Liver (tissue), 9 donors: ENCODE data around the gene LIMS1. TPM values are rescaled to one million over a fixed set of nuclear protein-coding genes. Genes with fewer than 3 reads are reported as not detected.
"Not testable (repeated sequence)": the region's sequence is repeated elsewhere in the genome, so short reads cannot be mapped to it uniquely, and the experiment has no call there.

ENCODE experiments used
- DNase-seq: peaks from one replicate; pipeline ENCODE4 v3.0.0-alpha.2; 2017; ENCODE audit warnings: low spot score
- H3K27ac ChIP-seq, 2 donors: one replicate each; pipeline ENCODE4 v1.7.0; 2013; ENCODE audit warnings: inconsistent platforms in 2 of 2, low read length in 2 of 2, control low read depth in 1 of 2, low read depth in 1 of 2, mild to moderate bottlenecking in 1 of 2
- H3K27me3 ChIP-seq, 4 donors: one replicate each; pipeline versions ENCODE4 v1.6.1 to v1.7.0; 2013; ENCODE audit warnings: low read length in 3 of 4, inconsistent platforms in 1 of 4, mild to moderate bottlenecking in 1 of 4, moderate library complexity in 1 of 4; ENCODE audit not compliant: control insufficient read depth in 4 of 4, insufficient read depth in 4 of 4
- H3K36me3 ChIP-seq, 4 donors: one replicate each; pipeline versions ENCODE4 v1.6.1 to v1.7.0; 2013; ENCODE audit warnings: low read length in 3 of 4, mild to moderate bottlenecking in 3 of 4, low read depth in 1 of 4, moderate library complexity in 1 of 4; ENCODE audit not compliant: control insufficient read depth in 4 of 4, insufficient read depth in 3 of 4
- H3K4me1 ChIP-seq, 4 donors: one replicate each; pipeline versions ENCODE4 v1.6.1 to v1.7.0; 2013; ENCODE audit warnings: low read length in 3 of 4, mild to moderate bottlenecking in 3 of 4, moderate library complexity in 1 of 4; ENCODE audit not compliant: control insufficient read depth in 4 of 4, insufficient read depth in 4 of 4
- H3K4me3 ChIP-seq, 3 donors: one replicate each; pipeline versions ENCODE4 v1.6.1 to v1.7.0; 2013; ENCODE audit warnings: low read length in 3 of 3, control low read depth in 1 of 3, low read depth in 1 of 3, mild to moderate bottlenecking in 1 of 3
- H3K9ac ChIP-seq, 2 donors: one replicate each; pipeline ENCODE4 v1.7.0; 2013; ENCODE audit warnings: low read length in 2 of 2, mild to moderate bottlenecking in 2 of 2, moderate library complexity in 2 of 2, control low read depth in 1 of 2, low read depth in 1 of 2
- H3K9me3 ChIP-seq, 4 donors: one replicate each; pipeline versions ENCODE4 v1.6.1 to v1.7.0; 2013; ENCODE audit warnings: low read length in 3 of 4; ENCODE audit not compliant: control insufficient read depth in 4 of 4
- RXRA ChIP-seq, 2 donors: IDR thresholded peaks; 2 replicates each; pipeline ENCODE4 v1.6.1; 2017 to 2018; ENCODE audit warnings: antibody characterized with exemption in 2 of 2, mild to moderate bottlenecking in 1 of 2
- WGBS: extraction: QIAGEN DNeasy Blood & Tissue Kit; methylation state at CpG from one replicate; pipeline ENCODE4 v1.1.7; 2013; 5-methylcytosine and 5-hydroxymethylcytosine counted together
- polyA plus RNA-seq, 2 donors: library from polyadenylated mRNA; stranded (reverse) in 1 of 2; unstranded in 1 of 2; fragments of 200-250 nt in 1 of 2; fragments of >200 nt in 1 of 2; fragmentation: Nextera tagmentation in 1 of 2; extraction: Ambion mirVana in 1 of 2; gene quantifications; one replicate each; pipeline versions ENCODE4 v1.2.1 to v1.2.3, GENCODE V29; 2013 to 2015
- total RNA-seq, 2 donors: library from RNA; depleted of rRNA; stranded (reverse); fragments of >200 nt; gene quantifications; one replicate each; pipeline ENCODE4 v1.2.3, GENCODE V29; 2014
- donor health status: healthy.
- donor health status: healthy.
- donor health status: healthy.
- donor health status: healthy.
- donor health status: healthy.

The LIMS1 gene
- total and polyA plus RNA-seq, 4 donors, result 10.2 to 37.1 (median 22.1) TPM

DNA sequence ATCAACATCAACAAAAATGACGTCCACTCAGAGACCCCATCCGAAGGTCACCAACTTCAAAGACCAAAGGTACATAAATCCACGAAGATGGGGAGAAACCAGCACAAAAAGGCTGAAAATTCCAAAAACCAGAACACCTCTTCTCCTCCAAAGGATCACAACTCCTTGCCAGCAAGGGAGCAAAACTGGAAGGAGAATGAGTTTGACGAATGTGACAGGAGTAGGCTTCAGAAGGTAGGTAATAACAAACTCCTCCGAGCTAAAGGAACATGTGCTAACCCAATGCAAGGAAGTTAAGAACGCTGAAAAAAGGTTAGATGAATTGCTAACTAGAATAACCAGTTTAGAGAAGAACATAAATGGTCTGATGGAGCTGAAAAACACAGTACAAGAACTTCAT is 110.2 kb downstream of the LIMS1 start:
- H3K9ac ChIP-seq, H3K27ac ChIP-seq, H3K9me3 ChIP-seq, H3K36me3 ChIP-seq, H3K4me3 ChIP-seq, H3K4me1 ChIP-seq, H3K27me3 ChIP-seq, DNase-seq: not testable (repeated sequence)
- 97% methylated on average over 6 of the region's 6 CpGs for WGBS

DNA sequence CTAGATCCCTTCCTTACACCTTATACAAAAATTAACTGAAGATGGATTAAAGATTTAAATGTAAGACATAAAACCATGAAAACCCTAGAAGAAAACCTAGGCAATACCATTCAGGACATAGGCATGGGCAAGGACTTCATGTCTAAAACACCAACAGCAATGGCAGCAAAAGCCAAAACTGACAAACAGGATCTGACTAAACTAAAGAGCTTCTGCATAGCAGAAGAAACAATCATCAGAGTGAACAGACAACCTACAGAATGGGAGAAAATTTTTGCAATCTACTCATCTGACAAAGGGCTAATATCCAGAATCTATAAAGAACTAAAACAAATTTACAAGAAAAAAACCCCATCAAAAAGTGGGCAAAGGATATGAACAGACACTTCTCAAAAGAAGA is 114.5 kb downstream of the LIMS1 start:
- H3K27me3 ChIP-seq, H3K9me3 ChIP-seq, H3K4me1 ChIP-seq, H3K4me3 ChIP-seq, DNase-seq, H3K36me3 ChIP-seq, H3K9ac ChIP-seq, H3K27ac ChIP-seq: not testable (repeated sequence)

DNA sequence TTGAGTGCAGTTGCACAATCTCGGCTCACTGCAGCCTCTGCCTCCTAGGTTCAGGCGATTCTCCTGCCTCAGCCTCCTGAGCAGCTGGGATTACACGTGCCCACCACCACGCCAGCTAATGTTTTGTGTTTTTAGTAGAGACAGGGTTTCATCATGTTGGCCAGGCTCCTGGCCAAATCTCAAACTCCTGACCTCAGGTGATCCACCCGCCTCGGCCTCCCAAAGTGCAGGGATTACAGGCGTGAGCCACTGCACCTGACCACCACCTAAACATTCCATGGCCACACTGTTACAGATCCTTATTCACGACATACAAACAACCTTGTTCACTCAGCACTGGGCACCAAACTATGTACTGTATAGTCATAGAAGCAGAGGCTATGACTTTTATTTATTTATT is 116.2 kb downstream of the LIMS1 start:
- not testable (repeated sequence) for H3K4me3 ChIP-seq, H3K4me1 ChIP-seq, H3K9ac ChIP-seq, H3K27me3 ChIP-seq, H3K9me3 ChIP-seq, H3K27ac ChIP-seq, H3K36me3 ChIP-seq, DNase-seq
- peak in 1 of 2 donors; percentile 39 for TF ChIP-seq RXRA (IDR thresholded peaks at IDR 0.05)
- 58% methylated on average over 8 of the region's 8 CpGs for WGBS

DNA sequence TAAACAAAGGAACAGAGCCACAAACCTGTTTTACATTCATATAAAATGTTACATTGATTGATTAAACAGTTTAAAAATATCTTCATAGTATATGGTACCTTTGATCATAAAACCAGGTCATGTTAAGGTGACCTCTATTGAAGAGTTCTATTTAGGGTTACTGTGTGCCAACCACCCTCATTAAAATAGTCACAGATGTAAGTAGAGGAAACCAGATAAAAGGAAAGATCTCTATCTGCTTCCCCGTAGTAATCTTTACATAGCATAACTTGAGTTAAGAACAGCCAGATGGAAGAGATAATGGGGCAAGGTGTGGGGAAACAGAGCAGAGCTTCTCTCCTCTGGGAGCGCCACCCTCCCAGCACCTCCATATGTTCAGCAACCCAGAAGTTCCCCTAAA is 117.2 kb downstream of the LIMS1 start:
- not testable (repeated sequence) for H3K36me3 ChIP-seq, H3K4me1 ChIP-seq, H3K9me3 ChIP-seq, H3K27ac ChIP-seq, H3K27me3 ChIP-seq, H3K9ac ChIP-seq, H3K4me3 ChIP-seq, DNase-seq
- WGBS, result 60% methylated on average over 1 of the region's 2 CpGs

DNA sequence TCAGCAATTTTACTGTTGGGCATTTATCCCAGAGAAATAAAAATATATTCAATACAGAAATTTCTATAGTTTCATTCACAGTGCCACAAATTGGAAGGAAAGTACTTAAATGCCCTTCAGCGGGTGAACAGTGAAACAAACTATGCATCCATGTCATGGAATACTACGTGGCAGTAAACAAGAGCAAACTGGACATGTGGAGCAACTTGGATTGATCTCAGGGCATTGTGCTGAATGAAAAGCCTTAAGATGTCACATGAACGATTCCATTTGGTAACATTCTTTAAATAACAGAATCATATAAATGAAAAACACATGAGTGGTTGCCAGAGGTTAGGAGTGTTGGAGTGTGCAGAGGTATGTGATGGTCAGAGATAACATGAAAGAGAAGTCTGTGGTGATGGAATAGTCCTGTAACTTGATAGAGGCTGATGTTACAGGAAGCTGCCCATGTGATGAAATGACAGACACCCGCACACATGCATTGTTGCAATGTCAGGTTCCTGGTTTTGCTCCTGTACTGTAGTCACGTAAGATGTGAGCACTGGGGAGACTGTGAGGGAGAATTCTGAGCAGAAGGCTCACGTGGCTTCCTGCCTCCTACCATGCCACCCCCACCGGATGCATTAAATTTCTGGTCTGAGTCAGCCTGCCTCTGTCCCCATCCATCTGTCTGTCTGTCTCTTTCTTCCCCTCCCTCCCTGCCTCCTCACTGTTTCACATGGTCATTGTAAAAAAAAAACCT is 118.1 kb downstream of the LIMS1 start:
- not testable (repeated sequence) for H3K27ac ChIP-seq, H3K36me3 ChIP-seq, H3K4me3 ChIP-seq, DNase-seq, H3K9me3 ChIP-seq, H3K4me1 ChIP-seq, H3K27me3 ChIP-seq, H3K9ac ChIP-seq
- 75% methylated on average over 7 of the region's 7 CpGs for WGBS

DNA sequence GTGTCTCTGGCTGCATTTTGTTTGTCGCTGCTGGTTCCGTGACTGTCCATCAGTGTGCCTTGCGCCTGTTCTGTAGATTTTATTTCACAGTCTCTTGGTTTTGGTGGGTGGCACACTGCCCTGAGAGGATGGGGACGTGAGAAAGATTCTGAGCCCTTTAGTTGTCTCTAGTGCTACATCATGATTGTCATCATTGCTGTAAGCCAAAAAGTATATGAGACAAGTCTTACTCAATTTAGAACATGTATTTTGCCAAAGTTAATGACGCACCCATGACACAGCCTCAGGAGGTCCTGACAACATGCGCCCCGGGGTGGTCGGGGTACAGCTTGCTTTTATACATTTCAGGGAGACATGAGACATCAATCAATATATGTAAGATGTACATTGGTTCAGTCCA is 119.2 kb downstream of the LIMS1 start:
- not testable (repeated sequence) for H3K27me3 ChIP-seq, H3K4me1 ChIP-seq, H3K9me3 ChIP-seq, H3K36me3 ChIP-seq, DNase-seq, H3K27ac ChIP-seq, H3K4me3 ChIP-seq, H3K9ac ChIP-seq
- 97% methylated on average over 3 of the region's 8 CpGs for WGBS

DNA sequence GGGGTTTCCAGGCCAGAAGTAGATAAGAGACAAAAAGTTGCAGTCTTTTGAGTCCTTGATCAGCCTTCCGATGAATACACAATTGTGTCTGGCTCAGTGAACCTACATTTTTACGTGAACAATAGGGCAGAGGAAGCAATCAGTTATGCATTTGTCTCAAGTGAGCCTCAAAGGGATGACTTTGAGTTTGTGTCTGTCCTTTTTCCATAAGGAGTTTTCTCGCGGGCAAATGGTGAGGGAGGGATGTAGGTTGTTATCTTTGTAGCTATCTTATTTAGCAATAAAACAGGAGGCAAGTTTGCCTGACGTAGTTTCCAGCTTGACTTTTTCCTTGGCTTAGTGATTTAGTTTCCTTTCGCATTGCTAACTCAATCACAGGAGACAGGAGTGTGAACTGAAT is 119.6 kb downstream of the LIMS1 start:
- not testable (repeated sequence) for H3K27ac ChIP-seq, H3K36me3 ChIP-seq, H3K9me3 ChIP-seq, DNase-seq, H3K4me3 ChIP-seq, H3K9ac ChIP-seq, H3K4me1 ChIP-seq, H3K27me3 ChIP-seq
- 79% methylated on average over 5 of the region's 6 CpGs for WGBS

DNA sequence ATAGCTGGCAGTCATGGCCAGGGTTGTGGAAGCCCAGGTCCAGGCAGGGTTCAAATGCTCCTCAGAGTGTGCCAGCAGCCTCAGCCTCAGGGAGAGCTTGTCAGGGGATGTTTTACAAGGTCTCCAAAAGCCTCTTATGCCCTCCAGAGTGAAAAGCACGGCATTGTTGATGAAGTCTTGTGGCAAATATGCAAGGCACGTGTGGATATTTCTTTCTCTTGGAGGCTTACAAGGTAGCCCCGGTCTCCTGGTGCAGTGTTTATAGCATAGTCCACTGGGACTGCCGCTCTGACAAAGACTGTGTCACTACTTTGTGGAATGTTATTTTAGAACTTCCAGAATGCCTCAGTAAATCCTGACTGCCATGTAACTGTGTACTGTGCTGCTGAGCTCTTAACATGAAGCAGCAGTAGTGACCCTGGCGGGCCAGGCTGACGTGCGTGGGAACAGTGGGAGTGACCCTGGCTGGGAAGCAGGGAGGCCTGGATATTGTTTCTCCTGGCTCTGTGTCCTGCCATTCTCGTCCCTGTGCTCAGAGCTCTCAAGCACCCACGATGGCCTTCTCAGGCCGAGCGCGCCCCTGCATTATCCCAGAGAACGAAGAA is 120.4 kb downstream of the LIMS1 start:
- peak overlapping the region in 1 of 2 donors; percentile 31 for H3K27ac ChIP-seq
- not testable (repeated sequence) for H3K9me3 ChIP-seq, DNase-seq, H3K4me1 ChIP-seq, H3K4me3 ChIP-seq, H3K36me3 ChIP-seq, H3K9ac ChIP-seq, H3K27me3 ChIP-seq
- WGBS, result 87% methylated on average over 9 of the region's 13 CpGs
